ENCODE data around the gene ZFP36L1. TPM values are rescaled to one million over a fixed set of nuclear protein-coding genes. Genes with fewer than 3 reads are reported as not detected.

The ZFP36L1 gene
- total and polyA plus RNA-seq, 2 of the 13 experiments (the other 11 are each of a cell fraction or from before 2014, with no cell fraction given): 7.4 to 10.2 TPM

GRCh38 chr14:68794130-68794850 lies 1.4 kb upstream of the ZFP36L1 start (continued):
- TF ChIP-seq PAF1 (CRISPR knock-in tag; IDR thresholded peaks at IDR 0.05): no peak
- TF ChIP-seq KLF13 (CRISPR knock-in tag; IDR thresholded peaks at IDR 0.05): no peak
- TF ChIP-seq MED1 (CRISPR knock-in tag; IDR thresholded peaks at IDR 0.05): peak; percentile 66
- TF ChIP-seq KDM6A (CRISPR knock-in tag; IDR thresholded peaks at IDR 0.05; ENCODE audit: low read depth): no peak
- TF ChIP-seq ZBTB21 (CRISPR knock-in tag; IDR thresholded peaks at IDR 0.05): no peak
- peak; percentile 73 for TF ChIP-seq RXRA (CRISPR knock-in tag; IDR thresholded peaks at IDR 0.05)
- TF ChIP-seq HOXD1 (CRISPR knock-in tag; IDR thresholded peaks at IDR 0.05): no peak
- peak; percentile 78 for TF ChIP-seq SAP130 (CRISPR knock-in tag; IDR thresholded peaks at IDR 0.05; ENCODE audit: low read depth)
- TF ChIP-seq SRSF1 (optimal IDR thresholded peaks at IDR 0.05; ENCODE audit: low read depth, low read length): no peak
- TF ChIP-seq HBP1 (CRISPR knock-in tag; IDR thresholded peaks at IDR 0.05; ENCODE audit: low read depth): no peak
- TF ChIP-seq PRDM10 (CRISPR knock-in tag; IDR thresholded peaks at IDR 0.05; ENCODE audit: low read depth): no peak
- TF ChIP-seq CSRNP2 (CRISPR knock-in tag; conservative IDR thresholded peaks at IDR 0.05; ENCODE audit: low read depth): no peak
- TF ChIP-seq SP2 (CRISPR knock-in tag; IDR thresholded peaks at IDR 0.05): no peak
- no peak for TF ChIP-seq ZNF292 (CRISPR knock-in tag; IDR thresholded peaks at IDR 0.05; ENCODE audit: borderline replicate concordance, low read depth)
- TF ChIP-seq RERE (CRISPR knock-in tag; IDR thresholded peaks at IDR 0.05; ENCODE audit: low read depth): no peak
- TF ChIP-seq ZNF597 (CRISPR knock-in tag; IDR thresholded peaks at IDR 0.05): no peak
- TF ChIP-seq BHLHE40 (IDR thresholded peaks at IDR 0.05; ENCODE audit: low read length): peak; percentile 85

All from HepG2 (cell line).